K562 (cell line): Measurements from ENCODE around the gene BAG1. TPM values are rescaled to one million over a fixed set of nuclear protein-coding genes. Genes with fewer than 3 reads are reported as not detected.

Experiments used
- ATAC-seq: fragments of 200-7000 bp; cut with Tn5 transposase; 3 replicates; pipeline ENCODE4 v1.9.1; 2020; ENCODE audit warnings: moderate library complexity
- BruUV-seq: library from RNA; stranded (reverse); fragments of 400-500 nt; replicated peaks from 2 replicates; lab custom pipeline; 2021; lab: Mats Ljungman, UMichigan
- CTCF ChIA-PET: fragments of 300-600 bp; formaldehyde crosslinking; extraction: SDS; loops from one replicate; lab custom pipeline; 2021; ENCODE audit warnings: low intra/inter-chr PET ratio; lab: Yijun Ruan, JAX
- POLR2A ChIA-PET: fragments of 300-600, 350-650 bp; sonication (Branson Sonifier 250); formaldehyde crosslinking; extraction: SDS; loops from one replicate; lab custom pipeline; 2021; ENCODE audit warnings: antibody characterized with exemption, inconsistent platforms; lab: Yijun Ruan, JAX
- DNase-seq, 4 experiments: peaks; one replicate each; pipeline versions ENCODE4 v3.0.0 to v3.0.0-alpha.2; 2011 to 2018; ENCODE audit warnings: low spot score in 3 of 4, mixed read lengths in 3 of 4; ENCODE audit errors: extremely low read depth in 1 of 4
- FAIRE-seq: peaks from 2 replicates; lab custom pipeline; 2011; peaks lifted over from hg19 to GRCh38; lab: Jason Lieb, UNC
- H2AFZ ChIP-seq: 2 replicates; pipeline ENCODE4 v1.6.0; 2011; ENCODE audit warnings: low read depth, low read length, control low read depth, inconsistent platforms
- H3K27ac ChIP-seq: fragments of 200-600 bp; 3 replicates; pipeline ENCODE4 v1.8.0; 2011; ENCODE audit warnings: low read depth, mild to moderate bottlenecking, control low read depth, inconsistent platforms, low read length, moderate library complexity, mixed read lengths; ENCODE audit errors: extremely low read depth
- H3K27me3 ChIP-seq, 2 experiments: fragments of 300-600 bp in 1 of 2; 2 replicates in 1 of 2; 3 replicates in 1 of 2; pipeline versions ENCODE4 v1.6.0 to v1.8.0; 2011; ENCODE audit warnings: inconsistent platforms in 2 of 2, low read length in 2 of 2, mild to moderate bottlenecking in 1 of 2, mixed read lengths in 1 of 2, moderate library complexity in 1 of 2; ENCODE audit not compliant: control insufficient read depth in 2 of 2, insufficient read depth in 2 of 2
- H3K36me3 ChIP-seq: fragments of 300-600 bp; 3 replicates; pipeline ENCODE4 v1.8.0; 2011; ENCODE audit warnings: mild to moderate bottlenecking, low read length, inconsistent platforms; ENCODE audit not compliant: control insufficient read depth, insufficient read depth
- H3K4me1 ChIP-seq, 2 experiments: fragments of 200-600 bp in 1 of 2; replicated peaks in 1 of 2; 2 replicates in 1 of 2; 3 replicates in 1 of 2; pipeline versions ENCODE4 v1.5.1 to v1.8.0; 2011; ENCODE audit warnings: inconsistent platforms in 2 of 2, low read length in 2 of 2, mild to moderate bottlenecking in 1 of 2, mixed read lengths in 1 of 2, moderate library complexity in 1 of 2; ENCODE audit not compliant: control insufficient read depth in 2 of 2, insufficient read depth in 2 of 2
- H3K4me2 ChIP-seq: 2 replicates; pipeline ENCODE4 v1.6.1; 2011; ENCODE audit warnings: low read length, control low read depth, inconsistent platforms, mixed read lengths; ENCODE audit not compliant: insufficient read depth
- H3K4me3 ChIP-seq: fragments of 200-600 bp; sonication (generic), shearing (Covaris generic); 2 replicates; pipeline ENCODE4 v1.5.1; 2016; ENCODE audit warnings: control low read depth, inconsistent platforms
- H3K79me2 ChIP-seq: fragments of 200-600 bp; 3 replicates; pipeline ENCODE4 v1.8.0; 2011; ENCODE audit warnings: low read length, inconsistent platforms; ENCODE audit not compliant: control insufficient read depth, insufficient read depth
- H3K9ac ChIP-seq, 2 experiments: 2 replicates each; pipeline versions ENCODE4 v1.6.0 to v1.6.1; 2011; ENCODE audit warnings: low read depth in 2 of 2, low read length in 2 of 2, control low read depth in 1 of 2, inconsistent platforms in 1 of 2, mild to moderate bottlenecking in 1 of 2, mixed read lengths in 1 of 2; ENCODE audit not compliant: insufficient read depth in 1 of 2
- H3K9me1 ChIP-seq: one replicate; pipeline ENCODE4 v1.6.0; 2011; ENCODE audit warnings: inconsistent platforms, mild to moderate bottlenecking, low read length, moderate library complexity; ENCODE audit not compliant: control insufficient read depth, insufficient read depth
- H3K9me3 ChIP-seq: replicated peaks from 2 replicates; pipeline ENCODE4 v1.5.1; 2011; ENCODE audit warnings: low read depth, low read length, inconsistent platforms; ENCODE audit not compliant: control insufficient read depth, insufficient read depth
- H4K20me1 ChIP-seq: replicated peaks from 2 replicates; pipeline ENCODE4 v1.6.1; 2011; ENCODE audit warnings: low read length, inconsistent platforms, mixed read lengths; ENCODE audit not compliant: control insufficient read depth, insufficient read depth
- GMEB1 ChIP-seq: fragments of 250-450 bp; sonication (Bioruptor Pico); IDR thresholded peaks from 2 replicates; pipeline ENCODE4 v1.4.0; 2020; ENCODE audit warnings: mild to moderate bottlenecking
- HDGF ChIP-seq: fragments of 450-650 bp; IDR thresholded peaks from 2 replicates; pipeline ENCODE4 v1.6.1; 2016
- PCBP2 ChIP-seq: fragments of 200-400 bp; formaldehyde crosslinking; IDR thresholded peaks from 2 replicates; pipeline ENCODE4 v1.6.1; 2018; ENCODE audit warnings: low read length, low read depth, mild to moderate bottlenecking, moderate library complexity; ENCODE audit not compliant: poor library complexity, severe bottlenecking
- POLR3A ChIP-seq: IDR thresholded peaks from 2 replicates; pipeline ENCODE4 v1.6.1; 2011; ENCODE audit warnings: borderline replicate concordance, mild to moderate bottlenecking, moderate library complexity; ENCODE audit not compliant: insufficient read length, insufficient read depth; ENCODE audit errors: extremely low read depth
- SIX5 ChIP-seq, 2 experiments: IDR thresholded peaks; 2 replicates each; pipeline ENCODE4 v1.6.1; 2011; ENCODE audit warnings: low read length in 2 of 2, borderline replicate concordance in 1 of 2, low read depth in 1 of 2, mild to moderate bottlenecking in 1 of 2, moderate library complexity in 1 of 2; ENCODE audit not compliant: insufficient read depth in 1 of 2
- SOX6 ChIP-seq: fragments of 450-650 bp; IDR thresholded peaks from 2 replicates; pipeline ENCODE4 v1.6.1; 2014; ENCODE audit warnings: mild to moderate bottlenecking
- TCF7 ChIP-seq: sonication (generic); IDR thresholded peaks from 2 replicates; pipeline ENCODE4 v1.6.1; 2016; ENCODE audit warnings: antibody characterized with exemption, borderline replicate concordance
- TOE1 ChIP-seq, 2 experiments: fragments of 450-650 bp in 1 of 2; sonication (generic) in 1 of 2; formaldehyde crosslinking in 1 of 2; IDR thresholded peaks; 2 replicates each; pipeline versions ENCODE4 v1.7.1 to v1.8.0; 2016 to 2022; ENCODE audit warnings: borderline replicate concordance in 2 of 2, mild to moderate bottlenecking in 2 of 2, antibody characterized with exemption in 1 of 2, inconsistent platforms in 1 of 2, low read depth in 1 of 2, missing genetic modification reagents in 1 of 2, moderate library complexity in 1 of 2
- ZNF280A ChIP-seq: fragments of 450-650 bp; IDR thresholded peaks from 2 replicates; pipeline ENCODE4 v1.6.1; 2018; ENCODE audit warnings: mild to moderate bottlenecking, low read depth; ENCODE audit not compliant: partially characterized antibody
- ZNF431 ChIP-seq: sonication (generic); formaldehyde crosslinking; IDR thresholded peaks from 2 replicates; pipeline ENCODE4 v1.8.0; 2022; ENCODE audit warnings: mild to moderate bottlenecking, missing genetic modification reagents
- ZNF512 ChIP-seq: IDR thresholded peaks from 2 replicates; pipeline ENCODE4 v1.6.1; 2016; ENCODE audit warnings: missing genetic modification characterization, missing compliant biosample characterization
- WGBS: fragments of 100-300 bp; shearing (Covaris generic); methylation state at CpG from one replicate; pipeline ENCODE4 v1.1.6; 2016; ENCODE audit warnings: low coverage, mixed read lengths; ENCODE audit not compliant: insufficient coverage; ENCODE audit errors: missing lambda C conversion rate; 5-methylcytosine and 5-hydroxymethylcytosine counted together
- in situ Hi-C: fragments of 300-500 bp; cut with MboI; formaldehyde crosslinking; loops from 4 replicates; pipeline ENCODE4 v1.15.0; 2018; ENCODE audit warnings: inconsistent platforms, mixed read lengths
- intact Hi-C: fragments of 100-400 bp; cut with micrococcal nuclease; formaldehyde crosslinking; loops from 2 replicates; pipeline ENCODE4 v1.14.2; 2022
- polyA plus RNA-seq, 8 experiments: library from polyadenylated mRNA; depleted of rRNA in 4 of 8; stranded (reverse) in 5 of 8; unstranded in 3 of 8; fragments of >200 nt; fragmentation: Nextera tagmentation in 2 of 8; fragmentation: Illumina TruSeq in 1 of 8; extraction: Ambion mirVana in 2 of 8; extraction: Trizol in 1 of 8; gene quantifications; 2 replicates each; pipeline versions ENCODE4 v1.2.1 to v1.2.3, GENCODE V29; 2011 to 2014; ENCODE audit warnings: inconsistent platforms in 1 of 8, missing spikeins in 1 of 8
- total RNA-seq, 7 experiments: library from RNA; depleted of rRNA in 6 of 7; stranded (reverse); fragments of >200 nt in 6 of 7; fragmentation: Illumina TruSeq in 2 of 7; extraction: Trizol in 2 of 7; gene quantifications; 2 replicates each; pipeline versions ENCODE4 v1.2.1 to v1.2.3, GENCODE V29; 2011 to 2021; ENCODE audit warnings: low replicate concordance in 1 of 7

The BAG1 gene
- total and polyA plus RNA-seq, 9 of the 15 experiments (the other 6 are each of a cell fraction or from before 2014, with no cell fraction given), result 9.7 to 106 (median 56.9) TPM

- TF ChIP-seq GMEB1 (no peak), ZNF512 (no peak), ZNF431 (CRISPR knock-in tag) (no peak), TOE1 (IDR thresholded peaks at IDR 0.05; ENCODE audit: borderline replicate concordance) (no peak), TOE1 (CRISPR knock-in tag; IDR thresholded peaks at IDR 0.05; ENCODE audit: borderline replicate concordance, low read depth) (no peak), SIX5 (IDR thresholded peaks at IDR 0.05; ENCODE audit: borderline replicate concordance in 1 of 2, insufficient read depth in 1 of 2, low read depth in 1 of 2, low read length in 2 of 2) (no peak), PCBP2 (no peak), SOX6 (no peak), POLR3A (no peak), ZNF280A (no peak), TCF7 (no peak), HDGF (no peak)
- Histone ChIP-seq H3K36me3 (no peaks in the 10 kb centered on the region), H3K27ac (no peak overlapping the region), H4K20me1 (no peaks in the 10 kb centered on the region), H3K4me1 (peaks cover 0 to 4% of the 10 kb centered on the region in 2 experiments; a peak in 3 of 5 replicates), H3K27me3 (no peaks in the 10 kb centered on the region), H3K4me3 (no peak overlapping the region), H3K9me3 (no peaks in the 10 kb centered on the region), H3K9ac (no peak overlapping the region), H3K79me2 (no peaks in the 10 kb centered on the region), H3K9me1 (no peaks in the 10 kb centered on the region), H3K4me2 (no peak overlapping the region), H2AFZ (no peak overlapping the region)
- ChIA-PET CTCF (no interaction called here), POLR2A (no interaction called here)
- no TSS peak for BruUV-seq
- 38% methylated on average over 3 of the region's 3 CpGs for WGBS
- ATAC-seq, result no peak
- FAIRE-seq, result no peak
- in situ Hi-C loops (no loop called here), intact Hi-C loops (loop anchor here (10.0 kb wide), 1 partner anchor 227 kb away; no protein-coding TSS in a partner anchor)
- no peak for DNase-seq
Measured at GRCh38 chr9:33222031-33222430, 42.5 kb downstream of the BAG1 start.
